Measurements from ENCODE around the gene LYZL4.

The LYZL4 gene

GRCh38 chr3:42410370-42411131 is at the start of gene LYZL4:
TSS of gene LYZL4 (minus strand) at chr3:42410610. CDS start at chr3:42407251, 3,359 bp downstream.
- no peak within 1 kb of the TSS for H3K4me3 ChIP-seq (ENCODE audit: low read depth in 1 of 2, low read length in 2 of 2)
- no peaks in the 10 kb centered on the region for H3K36me3 ChIP-seq (ENCODE audit: insufficient read depth, low read length)
- no peaks in the 10 kb centered on the region for H3K9me3 ChIP-seq (ENCODE audit: low read length)
- H3K9ac ChIP-seq (ENCODE audit: low read length): no peak within 1 kb of the TSS
- H3K27me3 ChIP-seq (ENCODE audit: control insufficient read depth in 1 of 2, insufficient read depth in 2 of 2, low read length in 2 of 2): no peaks in the 10 kb centered on the region
- no peaks in the 10 kb centered on the region for H3K4me1 ChIP-seq (ENCODE audit: insufficient read depth, low read length)
- no peak within 1 kb of the TSS for H3K27ac ChIP-seq (ENCODE audit: low read depth, low read length)

- no peak overlapping the region for H3K27ac ChIP-seq (ENCODE audit: low read depth, low read length)
- no peaks in the 10 kb centered on the region for H3K36me3 ChIP-seq (ENCODE audit: insufficient read depth, low read length)
- H3K27me3 ChIP-seq (ENCODE audit: control insufficient read depth in 1 of 2, insufficient read depth in 2 of 2, low read length in 2 of 2): no peaks in the 10 kb centered on the region
These were observed 48.7 kb upstream of the LYZL4 start for GRCh38 chr3:42459151-42459550.

GRCh38 chr3:42456211-42456610 is 45.8 kb upstream of the LYZL4 start:
- H3K4me1 ChIP-seq (ENCODE audit: insufficient read depth, low read length): peaks cover 11% of the 10 kb centered on the region
- no peaks in the 10 kb centered on the region for H3K9me3 ChIP-seq (ENCODE audit: low read length)
- H3K27me3 ChIP-seq (ENCODE audit: control insufficient read depth in 1 of 2, insufficient read depth in 2 of 2, low read length in 2 of 2): no peaks in the 10 kb centered on the region
- no peak overlapping the region for H3K4me3 ChIP-seq (ENCODE audit: low read depth in 1 of 2, low read length in 2 of 2)
- H3K27ac ChIP-seq (ENCODE audit: low read depth, low read length): no peak overlapping the region
- H3K36me3 ChIP-seq (ENCODE audit: insufficient read depth, low read length): no peaks in the 10 kb centered on the region
- H3K9ac ChIP-seq (ENCODE audit: low read length): no peak overlapping the region

More at GRCh38 chr3:42459151-42459550, 48.7 kb upstream of the LYZL4 start:
- Histone ChIP-seq H3K4me3 (ENCODE audit: low read depth in 1 of 2, low read length in 2 of 2) (no peak overlapping the region), H3K9ac (ENCODE audit: low read length) (no peak overlapping the region), H3K9me3 (ENCODE audit: low read length) (no peaks in the 10 kb centered on the region), H3K4me1 (ENCODE audit: insufficient read depth, low read length) (no peaks in the 10 kb centered on the region)

GRCh38 chr3:42451546-42452230 is 41.3 kb upstream of the LYZL4 start:
- no peak overlapping the region for H3K27ac ChIP-seq (ENCODE audit: low read depth, low read length)

GRCh38 chr3:42451116-42451515 is 40.7 kb upstream of the LYZL4 start:
- no peaks in the 10 kb centered on the region for H3K9me3 ChIP-seq (ENCODE audit: low read length)
- H3K4me1 ChIP-seq (ENCODE audit: insufficient read depth, low read length): peaks cover 13% of the 10 kb centered on the region
- no peak overlapping the region for H3K4me3 ChIP-seq (ENCODE audit: low read depth in 1 of 2, low read length in 2 of 2)
- H3K36me3 ChIP-seq (ENCODE audit: insufficient read depth, low read length): no peaks in the 10 kb centered on the region
- no peak overlapping the region for H3K9ac ChIP-seq (ENCODE audit: low read length)
- H3K27ac ChIP-seq (ENCODE audit: low read depth, low read length): no peak overlapping the region
- no peaks in the 10 kb centered on the region for H3K27me3 ChIP-seq (ENCODE audit: control insufficient read depth in 1 of 2, insufficient read depth in 2 of 2, low read length in 2 of 2)

More at GRCh38 chr3:42451546-42452230, 41.3 kb upstream of the LYZL4 start:
- H3K4me1 ChIP-seq (ENCODE audit: insufficient read depth, low read length): peaks cover 13% of the 10 kb centered on the region
- H3K27me3 ChIP-seq (ENCODE audit: control insufficient read depth in 1 of 2, insufficient read depth in 2 of 2, low read length in 2 of 2): no peaks in the 10 kb centered on the region
- no peak overlapping the region for H3K9ac ChIP-seq (ENCODE audit: low read length)
- no peaks in the 10 kb centered on the region for H3K36me3 ChIP-seq (ENCODE audit: insufficient read depth, low read length)
- H3K9me3 ChIP-seq (ENCODE audit: low read length): no peaks in the 10 kb centered on the region
- no peak overlapping the region for H3K4me3 ChIP-seq (ENCODE audit: low read depth in 1 of 2, low read length in 2 of 2)

GRCh38 chr3:42450567-42450966 is 40.2 kb upstream of the LYZL4 start:
- H3K4me1 ChIP-seq (ENCODE audit: insufficient read depth, low read length): peaks cover 13% of the 10 kb centered on the region
- H3K27me3 ChIP-seq (ENCODE audit: control insufficient read depth in 1 of 2, insufficient read depth in 2 of 2, low read length in 2 of 2): no peaks in the 10 kb centered on the region
- no peak overlapping the region for H3K27ac ChIP-seq (ENCODE audit: low read depth, low read length)
- no peaks in the 10 kb centered on the region for H3K36me3 ChIP-seq (ENCODE audit: insufficient read depth, low read length)
- no peaks in the 10 kb centered on the region for H3K9me3 ChIP-seq (ENCODE audit: low read length)
- no peak overlapping the region for H3K9ac ChIP-seq (ENCODE audit: low read length)
- no peak overlapping the region for H3K4me3 ChIP-seq (ENCODE audit: low read depth in 1 of 2, low read length in 2 of 2)

- no peaks in the 10 kb centered on the region for H3K9me3 ChIP-seq (ENCODE audit: low read length)
- H3K4me1 ChIP-seq (ENCODE audit: insufficient read depth, low read length): peaks cover 13% of the 10 kb centered on the region
- H3K9ac ChIP-seq (ENCODE audit: low read length): no peak overlapping the region
- H3K27me3 ChIP-seq (ENCODE audit: control insufficient read depth in 1 of 2, insufficient read depth in 2 of 2, low read length in 2 of 2): no peaks in the 10 kb centered on the region
- H3K36me3 ChIP-seq (ENCODE audit: insufficient read depth, low read length): no peaks in the 10 kb centered on the region
- no peak overlapping the region for H3K27ac ChIP-seq (ENCODE audit: low read depth, low read length)
- no peak overlapping the region for H3K4me3 ChIP-seq (ENCODE audit: low read depth in 1 of 2, low read length in 2 of 2)
These were observed 37.1 kb upstream of the LYZL4 start for GRCh38 chr3:42447481-42447880.

GRCh38 chr3:42446111-42447050 is 36.0 kb upstream of the LYZL4 start:
- no peak overlapping the region for H3K4me3 ChIP-seq (ENCODE audit: low read depth in 1 of 2, low read length in 2 of 2)
- H3K4me1 ChIP-seq (ENCODE audit: insufficient read depth, low read length): peaks cover 3% of the 10 kb centered on the region
- H3K9ac ChIP-seq (ENCODE audit: low read length): no peak overlapping the region
- no peaks in the 10 kb centered on the region for H3K9me3 ChIP-seq (ENCODE audit: low read length)
- H3K27ac ChIP-seq (ENCODE audit: low read depth, low read length): no peak overlapping the region
- no peaks in the 10 kb centered on the region for H3K27me3 ChIP-seq (ENCODE audit: control insufficient read depth in 1 of 2, insufficient read depth in 2 of 2, low read length in 2 of 2)
- H3K36me3 ChIP-seq (ENCODE audit: insufficient read depth, low read length): no peaks in the 10 kb centered on the region

- no peak overlapping the region for H3K27ac ChIP-seq (ENCODE audit: low read depth, low read length)
- no peak overlapping the region for H3K4me3 ChIP-seq (ENCODE audit: low read depth in 1 of 2, low read length in 2 of 2)
- no peaks in the 10 kb centered on the region for H3K9me3 ChIP-seq (ENCODE audit: low read length)
- no peak overlapping the region for H3K9ac ChIP-seq (ENCODE audit: low read length)
- H3K4me1 ChIP-seq (ENCODE audit: insufficient read depth, low read length): no peaks in the 10 kb centered on the region
- H3K36me3 ChIP-seq (ENCODE audit: insufficient read depth, low read length): no peaks in the 10 kb centered on the region
- H3K27me3 ChIP-seq (ENCODE audit: control insufficient read depth in 1 of 2, insufficient read depth in 2 of 2, low read length in 2 of 2): no peaks in the 10 kb centered on the region
These were observed 33.5 kb upstream of the LYZL4 start for GRCh38 chr3:42443819-42444436.

- H3K27ac ChIP-seq (ENCODE audit: low read depth, low read length): no peak overlapping the region
- H3K4me1 ChIP-seq (ENCODE audit: insufficient read depth, low read length): no peaks in the 10 kb centered on the region
- H3K9ac ChIP-seq (ENCODE audit: low read length): no peak overlapping the region
- H3K4me3 ChIP-seq (ENCODE audit: low read depth in 1 of 2, low read length in 2 of 2): no peak overlapping the region
- H3K36me3 ChIP-seq (ENCODE audit: insufficient read depth, low read length): no peaks in the 10 kb centered on the region
- H3K27me3 ChIP-seq (ENCODE audit: control insufficient read depth in 1 of 2, insufficient read depth in 2 of 2, low read length in 2 of 2): no peaks in the 10 kb centered on the region
- H3K9me3 ChIP-seq (ENCODE audit: low read length): no peaks in the 10 kb centered on the region
These were observed 32.9 kb upstream of the LYZL4 start for GRCh38 chr3:42443292-42443691.

- H3K9ac ChIP-seq (ENCODE audit: low read length): no peak overlapping the region
- H3K9me3 ChIP-seq (ENCODE audit: low read length): no peaks in the 10 kb centered on the region
- H3K27me3 ChIP-seq (ENCODE audit: control insufficient read depth in 1 of 2, insufficient read depth in 2 of 2, low read length in 2 of 2): no peaks in the 10 kb centered on the region
- no peaks in the 10 kb centered on the region for H3K36me3 ChIP-seq (ENCODE audit: insufficient read depth, low read length)
- H3K27ac ChIP-seq (ENCODE audit: low read depth, low read length): no peak overlapping the region
- no peaks in the 10 kb centered on the region for H3K4me1 ChIP-seq (ENCODE audit: insufficient read depth, low read length)
- no peak overlapping the region for H3K4me3 ChIP-seq (ENCODE audit: low read depth in 1 of 2, low read length in 2 of 2)
These were observed 32.2 kb upstream of the LYZL4 start for GRCh38 chr3:42442640-42443039.

Measured in muscle layer of colon (tissue), 2 donors.